Transverse colon (tissue), 4 donors: ENCODE data around the gene HDHD2.

Source experiments
- EP300 ChIP-seq: sonication (generic); formaldehyde crosslinking; IDR thresholded peaks from one replicate; pipeline ENCODE4 v1.6.1; 2017; ENCODE audit warnings: antibody characterized with exemption, low read depth
- POLR2A ChIP-seq: fragments of 450-650 bp; IDR thresholded peaks from one replicate; pipeline ENCODE4 v1.6.1; 2016; ENCODE audit warnings: antibody characterized with exemption, mild to moderate bottlenecking, moderate library complexity
- POLR2AphosphoS5 ChIP-seq, 3 donors: sonication (generic); formaldehyde crosslinking; IDR thresholded peaks; one replicate each; pipeline ENCODE4 v1.6.1; 2016; ENCODE audit warnings: antibody characterized with exemption in 3 of 3
- TF ChIP-seq, protein P1 (sequence below), 5 experiments: fragments of 200-600 bp in 3 of 5; fragments of 450-650 bp in 2 of 5; sonication (generic) in 3 of 5; IDR thresholded peaks; 1 replicate in 2 of 5; 2 replicates in 3 of 5; pipeline ENCODE4 v1.5.1; 2016 to 2017; ENCODE audit warnings: antibody characterized with exemption in 5 of 5, inconsistent platforms in 3 of 5, mild to moderate bottlenecking in 2 of 5, moderate library complexity in 1 of 5

- TF ChIP-seq, protein P1, sequence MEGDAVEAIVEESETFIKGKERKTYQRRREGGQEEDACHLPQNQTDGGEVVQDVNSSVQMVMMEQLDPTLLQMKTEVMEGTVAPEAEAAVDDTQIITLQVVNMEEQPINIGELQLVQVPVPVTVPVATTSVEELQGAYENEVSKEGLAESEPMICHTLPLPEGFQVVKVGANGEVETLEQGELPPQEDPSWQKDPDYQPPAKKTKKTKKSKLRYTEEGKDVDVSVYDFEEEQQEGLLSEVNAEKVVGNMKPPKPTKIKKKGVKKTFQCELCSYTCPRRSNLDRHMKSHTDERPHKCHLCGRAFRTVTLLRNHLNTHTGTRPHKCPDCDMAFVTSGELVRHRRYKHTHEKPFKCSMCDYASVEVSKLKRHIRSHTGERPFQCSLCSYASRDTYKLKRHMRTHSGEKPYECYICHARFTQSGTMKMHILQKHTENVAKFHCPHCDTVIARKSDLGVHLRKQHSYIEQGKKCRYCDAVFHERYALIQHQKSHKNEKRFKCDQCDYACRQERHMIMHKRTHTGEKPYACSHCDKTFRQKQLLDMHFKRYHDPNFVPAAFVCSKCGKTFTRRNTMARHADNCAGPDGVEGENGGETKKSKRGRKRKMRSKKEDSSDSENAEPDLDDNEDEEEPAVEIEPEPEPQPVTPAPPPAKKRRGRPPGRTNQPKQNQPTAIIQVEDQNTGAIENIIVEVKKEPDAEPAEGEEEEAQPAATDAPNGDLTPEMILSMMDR (IDR thresholded peaks at IDR 0.05) = no peak
- TF ChIP-seq POLR2A = no peak
- TF ChIP-seq POLR2AphosphoS5 (IDR thresholded peaks at IDR 0.05) = no peak
- TF ChIP-seq EP300 = no peak
These were observed 41.9 kb downstream of the HDHD2 start for GRCh38 chr18:47108373-47108772.
